ENCODE results near the gene FBRSL1. TPM values are rescaled to one million over a fixed set of nuclear protein-coding genes. Genes with fewer than 3 reads are reported as not detected.

FBRSL1 gene
- total and polyA plus RNA-seq, 2 of the 8 experiments (the other 6 are each of a cell fraction or from before 2014, with no cell fraction given): 18.4 to 109 TPM

DNA sequence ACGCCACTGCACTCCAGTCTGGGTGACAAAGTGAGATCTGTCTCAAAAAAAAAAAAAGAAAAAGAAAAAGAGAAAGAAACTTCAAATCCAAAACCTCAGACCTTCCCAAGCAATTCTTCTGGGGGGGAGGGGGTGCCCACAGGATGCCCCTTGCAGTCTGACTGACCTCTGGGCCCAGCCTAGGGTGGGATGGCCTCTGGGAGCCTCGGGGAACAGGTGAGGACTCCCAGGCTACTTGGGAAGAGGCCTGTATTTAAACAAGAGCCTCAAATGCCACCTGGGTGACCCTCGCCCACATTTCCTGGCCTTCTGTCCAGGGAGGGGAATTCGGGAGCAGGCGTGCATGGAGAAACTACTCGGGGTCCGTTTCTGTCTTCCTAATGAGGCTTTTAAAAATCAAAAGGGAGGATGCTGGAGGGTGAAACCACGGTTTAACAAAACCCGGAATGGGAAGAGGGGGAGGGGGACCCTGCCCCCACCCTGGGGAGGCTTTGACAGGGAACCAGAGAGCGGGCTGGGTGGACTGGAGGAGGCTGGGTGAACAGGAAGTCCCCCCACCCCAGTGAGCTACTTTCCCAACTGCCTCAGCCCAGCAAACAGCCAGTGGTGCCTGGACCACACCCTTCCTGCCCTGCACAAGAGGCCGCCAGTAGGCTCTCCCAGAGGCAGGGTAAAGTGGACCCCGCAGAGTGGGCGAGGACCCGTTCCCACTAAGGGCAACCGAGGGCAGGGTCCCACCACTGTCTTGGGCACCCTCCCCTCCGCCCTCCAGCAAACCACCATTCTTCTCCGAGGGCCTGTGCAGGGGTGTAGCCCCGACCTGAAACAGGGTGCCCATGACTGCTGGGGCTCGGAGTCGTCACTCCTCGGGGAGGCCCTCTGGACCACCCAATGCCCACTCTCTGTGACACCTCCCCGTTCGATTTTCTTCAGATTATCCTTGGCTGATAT, 1.5 kb upstream of the FBRSL1 start (continued):
- TF ChIP-seq POLR2AphosphoS5 (IDR thresholded peaks at IDR 0.05; ENCODE audit: low read depth, low read length) (no peak), ZNF274 (IDR thresholded peaks at IDR 0.05; ENCODE audit: borderline replicate concordance, extremely low read depth, low read length) (no peak), NANOG (IDR thresholded peaks at IDR 0.05; ENCODE audit: insufficient read depth, low read depth, low read length, poor library complexity, severe bottlenecking) (no peak), PHF8 (conservative IDR thresholded peaks at IDR 0.05; ENCODE audit: low read depth, low read length) (no peak), CBX8 (IDR thresholded peaks at IDR 0.05; ENCODE audit: borderline replicate concordance, low read depth, low read length) (no peak), RNF2 (IDR thresholded peaks at IDR 0.05; ENCODE audit: borderline replicate concordance, low read depth, low read length, missing control alignments, poor library complexity, severe bottlenecking) (no peak), FOSL1 (IDR thresholded peaks at IDR 0.05; ENCODE audit: insufficient read depth, low read depth, low read length) (no peak), KDM4A (IDR thresholded peaks at IDR 0.05; ENCODE audit: low read depth, low read length, severe bottlenecking) (no peak), RBBP5 (IDR thresholded peaks at IDR 0.05; ENCODE audit: borderline replicate concordance, low read depth, low read length) (no peak), SP2 (IDR thresholded peaks at IDR 0.05; ENCODE audit: low read length) (no peak)
- TF ChIP-seq, protein P1, sequence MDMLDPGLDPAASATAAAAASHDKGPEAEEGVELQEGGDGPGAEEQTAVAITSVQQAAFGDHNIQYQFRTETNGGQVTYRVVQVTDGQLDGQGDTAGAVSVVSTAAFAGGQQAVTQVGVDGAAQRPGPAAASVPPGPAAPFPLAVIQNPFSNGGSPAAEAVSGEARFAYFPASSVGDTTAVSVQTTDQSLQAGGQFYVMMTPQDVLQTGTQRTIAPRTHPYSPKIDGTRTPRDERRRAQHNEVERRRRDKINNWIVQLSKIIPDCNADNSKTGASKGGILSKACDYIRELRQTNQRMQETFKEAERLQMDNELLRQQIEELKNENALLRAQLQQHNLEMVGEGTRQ (IDR thresholded peaks at IDR 0.05; ENCODE audit: low read length): no peak
